Activated CD4-positive, alpha-beta memory T cell treated with anti-CD3 and anti-CD28 coated beads for 36 hours (primary cell): ENCODE measurements around the gene SLC2A14. TPM values are rescaled to one million over a fixed set of nuclear protein-coding genes. Genes with fewer than 3 reads are reported as not detected.
"Not testable (repeated sequence)": the region's sequence is repeated elsewhere in the genome, so short reads cannot be mapped to it uniquely, and the experiment has no call there.

Source experiments
- CTCF ChIA-PET: fragments of 350-600 bp; sonication (Branson Sonifier 250); formaldehyde crosslinking; loops from one replicate; lab custom pipeline; 2021; ENCODE audit warnings: antibody characterized with exemption, inconsistent platforms; lab: Charles Lee
- POLR2A ChIA-PET: fragments of 350-600 bp; sonication (Branson Sonifier 250); formaldehyde crosslinking; loops from one replicate; lab custom pipeline; 2021; ENCODE audit warnings: antibody characterized with exemption; lab: Charles Lee
- DNase-seq: peaks from one replicate; pipeline ENCODE4 v3.0.0-alpha.2; 2020
- H3K27ac Mint-ChIP-seq: one replicate; pipeline ENCODE4 v1.8.0; 2021; ENCODE audit warnings: mixed read lengths
- H3K27me3 Mint-ChIP-seq: one replicate; pipeline ENCODE4 v1.8.0; 2021; ENCODE audit warnings: mixed read lengths
- H3K36me3 Mint-ChIP-seq: one replicate; pipeline ENCODE4 v1.8.0; 2021; ENCODE audit warnings: mixed read lengths
- H3K4me1 Mint-ChIP-seq: one replicate; pipeline ENCODE4 v1.8.0; 2021; ENCODE audit warnings: low read depth, mixed read lengths
- H3K4me3 Mint-ChIP-seq: one replicate; pipeline ENCODE4 v1.8.0; 2021; ENCODE audit warnings: mild to moderate bottlenecking, mixed read lengths
- H3K9me3 Mint-ChIP-seq: one replicate; pipeline ENCODE4 v1.8.0; 2021; ENCODE audit warnings: mixed read lengths
- intact Hi-C: fragments of 100-400 bp; cut with micrococcal nuclease; formaldehyde crosslinking; loops from one replicate; pipeline ENCODE4 v1.15.1; 2023
- total RNA-seq, 2 experiments: library from RNA; stranded (reverse); gene quantifications; one replicate each; pipeline ENCODE4 v1.2.3, GENCODE V29; 2021

Gene SLC2A14
- 1 to 10 TPM; 8.0 to 8.9 TPM for total RNA-seq

- H3K9me3 Mint-ChIP-seq, result no peaks in the 10 kb centered on the region
- no peak for DNase-seq
- peaks cover 2% of the 10 kb centered on the region for H3K4me1 Mint-ChIP-seq
- H3K4me3 Mint-ChIP-seq, result no peak within 1 kb of the TSS
- peaks cover 22% of the 10 kb centered on the region for H3K27me3 Mint-ChIP-seq
- ChIA-PET CTCF (no interaction called here), POLR2A (no interaction called here)
- H3K36me3 Mint-ChIP-seq, result no peaks in the 10 kb centered on the region
- intact Hi-C loops, result no loop called here
- no peak within 1 kb of the TSS for H3K27ac Mint-ChIP-seq
Observed at GRCh38 chr12:7872566-7873319, at the start of gene SLC2A14. SLC2A14 (minus strand) TSS chr12:7872915; CDS start chr12:7869880, 3,035 bp downstream.

GRCh38 chr12:7921181-7921580 is 48.5 kb upstream of the SLC2A14 start:
- H3K27me3 Mint-ChIP-seq, DNase-seq, H3K27ac Mint-ChIP-seq, H3K4me3 Mint-ChIP-seq, intact Hi-C loops, H3K9me3 Mint-ChIP-seq: not testable (repeated sequence)
- H3K36me3 Mint-ChIP-seq, result peaks cover 64% of the 10 kb centered on the region
- ChIA-PET CTCF (interaction anchor here (1.8 kb wide), 1 partner anchor 12 kb away, joined by 8 read pairs; no protein-coding TSS in a partner anchor), POLR2A (interaction anchor here (0.6 kb wide), 1 partner anchor 68 kb away, joined by 3 read pairs; no protein-coding TSS in a partner anchor)
- H3K4me1 Mint-ChIP-seq, result peaks cover 31% of the 10 kb centered on the region

- H3K27me3 Mint-ChIP-seq, H3K4me3 Mint-ChIP-seq, H3K9me3 Mint-ChIP-seq, DNase-seq, H3K27ac Mint-ChIP-seq, intact Hi-C loops: not testable (repeated sequence)
- CTCF ChIA-PET, result interaction anchor here (1.1 to 2.8 kb wide), 2 partner anchors 14 to 276 kb away, joined by 3 to 14 read pairs; no protein-coding TSS in a partner anchor
- Mint-ChIP-seq H3K36me3 (peaks cover 46% of the 10 kb centered on the region), H3K4me1 (peaks cover 24% of the 10 kb centered on the region)
- POLR2A ChIA-PET, result interaction anchor here (0.6 to 1.3 kb wide), 5 partner anchors 9 to 351 kb away, joined by 4 to 6 read pairs (median 5); partner anchors contain the start of gene SLC2A3
Observed at GRCh38 chr12:7918268-7918590, 45.5 kb upstream of the SLC2A14 start.

GRCh38 chr12:7917392-7918267 is 44.9 kb upstream of the SLC2A14 start:
- ChIA-PET CTCF (interaction anchor here (1.1 to 2.8 kb wide), 2 partner anchors 15 to 275 kb away, joined by 3 to 14 read pairs; no protein-coding TSS in a partner anchor), POLR2A (interaction anchor here (0.6 to 1.6 kb wide), 9 partner anchors 8 to 350 kb away, joined by 3 to 6 read pairs (median 4); partner anchors contain the start of gene SLC2A3)
- Mint-ChIP-seq H3K9me3 (no peaks in the 10 kb centered on the region), H3K4me3 (no peak overlapping the region), H3K27ac (no peak overlapping the region), H3K36me3 (peaks cover 42% of the 10 kb centered on the region), H3K4me1 (peaks cover 22% of the 10 kb centered on the region), H3K27me3 (no peaks in the 10 kb centered on the region)
- intact Hi-C loops, result no loop called here
- no peak for DNase-seq

- POLR2A ChIA-PET, result interaction anchor here (0.6 to 1.6 kb wide), 4 partner anchors 9 to 74 kb away, joined by 3 to 6 read pairs (median 4); no protein-coding TSS in a partner anchor
- Mint-ChIP-seq H3K36me3 (peaks cover 35% of the 10 kb centered on the region), H3K4me3 (no peak overlapping the region), H3K27me3 (no peaks in the 10 kb centered on the region), H3K27ac (no peak overlapping the region), H3K9me3 (no peaks in the 10 kb centered on the region), H3K4me1 (peaks cover 20% of the 10 kb centered on the region)
- intact Hi-C loops, result no loop called here
- CTCF ChIA-PET, result interaction anchor here (2.8 kb wide), 1 partner anchor 16 kb away, joined by 14 read pairs; no protein-coding TSS in a partner anchor
- DNase-seq, result no peak
Observed at GRCh38 chr12:7916936-7917335, 44.2 kb upstream of the SLC2A14 start.

GRCh38 chr12:7915661-7916403 is 43.1 kb upstream of the SLC2A14 start:
- ChIA-PET POLR2A (interaction anchor here (0.9 to 1.6 kb wide), 2 partner anchors 10 to 17 kb away, joined by 3 read pairs; no protein-coding TSS in a partner anchor), CTCF (no interaction called here)
- Mint-ChIP-seq H3K27ac (no peak overlapping the region), H3K4me3 (no peak overlapping the region), H3K9me3 (no peaks in the 10 kb centered on the region), H3K27me3 (no peaks in the 10 kb centered on the region), H3K4me1 (peaks cover 20% of the 10 kb centered on the region), H3K36me3 (peaks cover 24% of the 10 kb centered on the region)
- DNase-seq, result peak; percentile 35
- intact Hi-C loops, result no loop called here

- intact Hi-C loops, POLR2A ChIA-PET, CTCF ChIA-PET, H3K27ac Mint-ChIP-seq, H3K9me3 Mint-ChIP-seq, H3K4me3 Mint-ChIP-seq, H3K27me3 Mint-ChIP-seq, H3K36me3 Mint-ChIP-seq, H3K4me1 Mint-ChIP-seq, DNase-seq: not testable (repeated sequence)
Observed at GRCh38 chr12:7910106-7910505, 37.4 kb upstream of the SLC2A14 start.

- H3K27me3 Mint-ChIP-seq, result no peaks in the 10 kb centered on the region
- no peak overlapping the region for H3K4me3 Mint-ChIP-seq
- POLR2A ChIA-PET, result no interaction called here
- H3K4me1 Mint-ChIP-seq, result no peaks in the 10 kb centered on the region
- no peaks in the 10 kb centered on the region for H3K9me3 Mint-ChIP-seq
- H3K27ac Mint-ChIP-seq, result no peak overlapping the region
- peak; percentile 23 for DNase-seq
- CTCF ChIA-PET, result no interaction called here
- H3K36me3 Mint-ChIP-seq, result no peaks in the 10 kb centered on the region
- intact Hi-C loops, result no loop called here
Observed at GRCh38 chr12:7907009-7907408, 34.3 kb upstream of the SLC2A14 start.

GRCh38 chr12:7906303-7906702 is 33.6 kb upstream of the SLC2A14 start:
- H3K4me3 Mint-ChIP-seq, H3K9me3 Mint-ChIP-seq, H3K27ac Mint-ChIP-seq, CTCF ChIA-PET, H3K27me3 Mint-ChIP-seq, intact Hi-C loops, DNase-seq, H3K36me3 Mint-ChIP-seq, H3K4me1 Mint-ChIP-seq, POLR2A ChIA-PET: not testable (repeated sequence)

GRCh38 chr12:7905600-7906125 is 32.9 kb upstream of the SLC2A14 start:
- H3K27me3 Mint-ChIP-seq, H3K4me3 Mint-ChIP-seq, intact Hi-C loops, DNase-seq, H3K9me3 Mint-ChIP-seq, POLR2A ChIA-PET, H3K36me3 Mint-ChIP-seq, H3K4me1 Mint-ChIP-seq, H3K27ac Mint-ChIP-seq: not testable (repeated sequence)
- CTCF ChIA-PET, result interaction anchor here (1.2 to 1.3 kb wide), 2 partner anchors 46 to 99 kb away, joined by 3 read pairs; no protein-coding TSS in a partner anchor

- H3K4me1 Mint-ChIP-seq, result no peaks in the 10 kb centered on the region
- no peaks in the 10 kb centered on the region for H3K27me3 Mint-ChIP-seq
- no peak for DNase-seq
- no peak overlapping the region for H3K27ac Mint-ChIP-seq
- H3K9me3 Mint-ChIP-seq, result no peaks in the 10 kb centered on the region
- POLR2A ChIA-PET, result no interaction called here
- no peaks in the 10 kb centered on the region for H3K36me3 Mint-ChIP-seq
- intact Hi-C loops, result no loop called here
- no peak overlapping the region for H3K4me3 Mint-ChIP-seq
- CTCF ChIA-PET, result interaction anchor here (0.6 to 1.3 kb wide), 3 partner anchors 46 to 1046 kb away, joined by 3 read pairs; no protein-coding TSS in a partner anchor
Observed at GRCh38 chr12:7905071-7905470, 32.4 kb upstream of the SLC2A14 start.
